Stimulated activated CD4-positive, alpha-beta T cell treated with anti-CD3 and anti-CD28 coated beads, Interleukin-4, amount 100 ng/mL, for 48 hours (primary cell): ENCODE data around the gene SNX17.

Experiments
- DNase-seq, 2 donors: peaks; one replicate each; pipeline ENCODE4 v3.0.0-alpha.2; 2020; ENCODE audit warnings: low read depth in 2 of 2

The SNX17 gene

GRCh38 chr2:27369471-27370025 lies 868 bp upstream of the SNX17 start:
- no peak for DNase-seq

DNA sequence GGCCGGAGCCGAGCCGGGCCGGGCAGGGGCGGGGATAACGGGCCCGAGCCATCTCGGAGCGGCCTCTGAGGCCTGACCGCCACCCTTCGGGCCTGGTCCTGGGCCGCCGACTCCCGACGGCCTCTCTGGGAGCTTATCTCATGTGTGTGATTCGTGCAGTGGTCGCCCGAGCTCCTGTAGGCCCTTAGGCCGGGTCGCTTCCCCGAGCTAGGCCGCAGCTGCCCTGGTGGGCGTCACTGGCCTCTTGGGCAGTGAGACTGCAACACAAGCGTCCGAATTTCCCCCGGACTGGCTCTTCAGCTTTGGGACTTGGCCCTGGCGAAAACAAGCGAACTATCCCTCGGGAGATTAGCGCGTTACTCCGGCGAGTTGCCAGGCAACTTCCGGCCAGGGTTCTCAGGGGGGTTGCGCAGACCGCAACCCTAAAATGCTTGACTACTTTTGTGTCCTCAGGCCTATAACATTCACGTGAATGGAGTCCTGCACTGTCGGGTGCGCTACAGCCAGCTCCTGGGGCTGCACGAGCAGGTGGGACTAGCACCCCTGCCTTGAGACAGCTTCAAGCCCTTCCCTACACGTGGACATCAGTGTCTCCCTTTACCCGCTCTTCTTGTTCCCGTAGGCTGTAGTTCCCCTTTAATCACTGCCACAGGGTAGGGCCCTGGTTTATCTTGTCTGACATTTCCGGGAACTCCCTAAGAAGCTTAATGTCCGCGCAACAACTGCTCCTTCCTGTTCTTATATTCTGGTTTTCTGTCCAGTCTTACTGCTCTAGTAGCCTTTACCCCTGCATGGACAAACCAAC lies 602 bp downstream of the SNX17 start:
- peak in 1 of 2 donors; percentile 21 for DNase-seq

GRCh38 chr2:27372937-27373336 lies 2.5 kb downstream of the SNX17 start:
- DNase-seq: no peak

GRCh38 chr2:27373567-27373966 lies 3.2 kb downstream of the SNX17 start:
- no peak for DNase-seq

DNA sequence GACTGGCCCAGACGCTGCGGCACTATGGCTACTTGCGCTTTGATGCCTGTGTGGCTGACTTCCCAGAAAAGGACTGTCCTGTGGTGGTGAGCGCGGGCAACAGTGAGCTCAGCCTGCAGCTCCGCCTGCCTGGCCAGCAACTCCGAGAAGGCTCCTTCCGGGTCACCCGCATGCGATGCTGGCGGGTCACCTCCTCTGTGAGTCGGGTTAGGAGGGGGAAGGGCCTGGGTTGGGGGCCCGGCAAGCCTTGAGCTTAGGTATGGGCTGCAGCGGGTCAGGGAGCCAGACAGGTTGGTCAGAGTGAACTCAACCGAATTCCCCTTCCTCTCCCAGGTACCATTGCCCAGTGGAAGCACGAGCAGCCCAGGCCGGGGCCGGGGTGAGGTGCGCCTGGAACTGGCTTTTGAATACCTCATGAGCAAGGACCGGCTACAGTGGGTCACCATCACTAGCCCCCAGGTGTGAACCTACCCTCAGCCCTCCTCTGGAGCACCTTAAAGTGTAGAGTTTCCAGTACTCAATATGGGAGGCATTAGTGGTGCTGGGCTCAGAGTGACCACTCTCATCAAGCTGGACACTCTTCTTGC lies 5.2 kb downstream of the SNX17 start:
- DNase-seq: no peak

- DNase-seq: no peak
Observed at GRCh38 chr2:27376151-27376865, 5.9 kb downstream of the SNX17 start.

DNA sequence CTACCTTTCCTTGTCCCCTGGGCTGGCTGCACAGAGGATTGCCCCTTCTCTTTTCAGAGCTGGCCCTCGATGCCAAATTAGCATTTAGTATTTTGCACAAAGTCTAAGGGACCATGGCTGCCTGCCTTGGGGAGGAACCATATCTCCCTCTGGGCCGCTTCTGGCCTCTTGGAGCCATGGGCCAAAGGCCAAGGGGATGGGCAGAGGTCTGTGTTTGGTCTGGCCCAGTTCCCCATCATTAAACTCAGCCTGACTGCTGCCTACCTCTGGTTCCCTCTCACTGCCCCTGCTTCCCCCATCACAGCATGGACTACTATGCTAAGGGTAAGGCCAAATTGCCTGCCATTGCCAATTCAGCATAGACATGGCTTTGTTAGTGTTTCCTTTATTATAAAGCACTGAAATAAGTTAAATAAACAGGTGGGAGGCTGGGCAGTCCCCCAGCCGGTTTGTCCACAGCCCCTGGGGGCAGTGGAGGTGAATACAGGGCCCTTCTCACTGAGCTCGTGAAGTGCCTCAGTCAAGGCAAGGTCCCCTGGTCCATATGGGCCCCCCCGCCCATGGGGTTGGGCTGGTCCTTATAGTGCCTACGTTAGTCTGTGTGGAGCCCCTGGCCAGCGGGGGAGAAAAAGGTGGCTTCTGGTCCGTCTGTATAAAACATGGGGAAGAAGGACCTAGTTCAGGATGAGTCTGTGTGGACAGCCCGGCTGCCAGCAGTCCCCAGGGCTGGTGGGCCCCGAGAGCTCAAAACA lies 6.6 kb downstream of the SNX17 start:
- DNase-seq: no peak

- no peak for DNase-seq
Observed at GRCh38 chr2:27377618-27378095, 7.2 kb downstream of the SNX17 start.

- no peak for DNase-seq
Observed at GRCh38 chr2:27378096-27378808, 7.8 kb downstream of the SNX17 start.

- no peak for DNase-seq
Observed at GRCh38 chr2:27378809-27379290, 8.4 kb downstream of the SNX17 start.

DNA sequence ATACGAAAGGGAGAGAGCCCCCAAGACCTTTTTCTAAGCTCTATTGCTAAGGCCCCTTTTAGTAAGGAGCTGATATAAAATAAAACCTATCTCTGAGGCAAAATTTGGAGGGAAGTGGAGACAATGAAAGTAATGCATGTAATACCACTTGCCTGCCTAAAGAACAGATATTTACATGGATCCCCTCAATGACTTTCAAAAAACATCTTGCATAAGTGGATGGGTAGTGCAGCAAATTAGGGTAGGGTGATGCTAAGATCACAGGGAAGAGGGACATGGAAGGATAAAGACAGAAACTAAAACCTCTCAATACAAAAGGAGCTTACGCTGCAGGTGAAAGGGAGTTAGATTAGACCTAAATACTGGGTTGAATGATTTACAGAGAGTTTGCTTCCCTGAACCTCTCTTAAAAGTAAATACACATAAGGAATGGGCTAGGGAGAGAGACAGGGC lies 9.0 kb downstream of the SNX17 start:
- no peak for DNase-seq

GRCh38 chr2:27379836-27380625 lies 9.6 kb downstream of the SNX17 start:
- peak in 1 of 2 donors; percentile 30 for DNase-seq

DNA sequence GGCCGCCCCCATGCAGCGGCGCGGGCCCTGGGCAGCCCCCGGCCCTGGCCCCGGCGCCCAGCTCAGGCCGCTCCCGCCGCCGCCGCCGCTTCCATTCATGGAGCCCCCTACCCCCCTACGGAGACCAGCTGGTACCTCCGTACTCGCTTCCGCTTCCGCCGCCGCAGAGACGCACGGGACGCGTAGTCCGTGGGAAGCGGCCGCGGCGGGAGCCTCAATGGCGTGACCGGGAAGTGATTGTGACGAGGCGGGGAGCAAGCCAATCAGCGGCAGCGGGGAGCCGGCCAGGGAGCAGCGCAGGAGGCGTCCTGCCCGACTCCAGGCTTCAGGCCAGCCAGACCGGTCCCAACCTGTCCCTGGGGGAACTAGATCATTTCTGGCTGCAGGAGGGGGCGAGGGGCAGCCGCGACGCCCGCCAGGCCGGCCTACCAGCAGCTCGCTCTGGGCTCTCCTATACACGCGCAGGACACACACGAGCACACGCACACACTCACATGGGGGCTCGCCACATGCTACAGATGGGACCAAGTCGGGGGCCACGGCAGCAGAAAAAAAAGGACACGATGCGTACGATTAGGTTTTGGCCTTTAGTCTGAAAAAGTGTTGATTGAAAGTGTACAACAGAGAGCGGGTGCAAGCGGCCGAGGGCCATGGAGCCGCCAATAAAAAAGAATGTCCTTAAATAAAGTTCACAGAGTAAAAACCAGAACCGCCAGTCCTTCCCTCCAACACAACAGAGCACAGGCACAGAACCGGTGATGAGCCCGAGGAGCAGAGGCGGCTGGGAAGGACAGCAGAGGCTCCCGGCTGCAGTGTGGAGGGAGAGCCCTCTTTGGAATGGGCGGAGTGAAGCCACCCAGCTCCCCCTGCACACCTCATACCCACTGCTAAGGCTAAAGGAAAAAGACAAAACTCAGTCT lies 10.5 kb downstream of the SNX17 start, which contains the start of gene ZNF513:
Gene ZNF513, minus strand, starts transcription at position 109 of the 920 bp plus-strand sequence. CDS start 208 bp downstream, outside the sequence.
- DNase-seq: peak; percentile 84 to 90

GRCh38 chr2:27381577-27382181 lies 11.3 kb downstream of the SNX17 start:
- no peak for DNase-seq

DNA sequence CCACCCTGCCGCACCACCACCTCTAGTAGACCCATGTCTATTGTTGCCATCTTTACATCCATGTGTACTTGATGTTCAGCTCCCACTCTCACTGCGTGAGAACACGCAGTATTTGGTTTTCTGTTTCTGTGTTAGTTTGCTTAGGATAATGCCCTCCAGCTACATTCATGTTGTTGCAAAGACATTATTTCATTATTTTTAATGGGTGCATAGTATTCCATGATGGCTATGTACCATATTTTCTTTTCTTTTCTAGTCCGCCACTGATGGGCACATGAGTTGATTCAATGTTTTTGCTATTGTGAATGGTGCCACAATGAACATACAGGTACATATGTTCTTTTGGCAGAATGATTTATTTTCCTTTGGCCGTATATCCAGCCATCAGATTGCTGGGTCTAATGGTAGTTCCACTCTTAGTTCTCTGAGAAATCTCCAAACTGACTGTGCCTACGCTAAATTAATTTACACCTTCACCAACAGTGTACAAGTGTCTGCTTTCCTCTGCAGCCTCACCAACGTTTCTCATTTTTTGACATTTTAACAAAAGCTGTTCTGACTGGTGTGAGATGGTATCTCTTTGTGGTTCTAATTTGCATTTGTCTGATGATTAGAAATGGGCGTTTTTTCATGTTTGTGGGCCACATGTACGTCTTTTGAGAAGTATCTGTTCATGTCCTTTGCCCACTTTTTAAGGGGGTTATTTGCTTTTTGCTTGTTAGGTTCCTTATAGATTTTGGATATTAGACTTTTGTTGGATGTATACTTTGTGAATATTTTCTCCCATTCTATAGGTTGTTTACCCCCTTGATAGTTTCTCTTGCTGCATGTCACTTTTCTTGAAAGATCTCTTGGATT lies 20.6 kb downstream of the SNX17 start:
- no peak for DNase-seq

DNA sequence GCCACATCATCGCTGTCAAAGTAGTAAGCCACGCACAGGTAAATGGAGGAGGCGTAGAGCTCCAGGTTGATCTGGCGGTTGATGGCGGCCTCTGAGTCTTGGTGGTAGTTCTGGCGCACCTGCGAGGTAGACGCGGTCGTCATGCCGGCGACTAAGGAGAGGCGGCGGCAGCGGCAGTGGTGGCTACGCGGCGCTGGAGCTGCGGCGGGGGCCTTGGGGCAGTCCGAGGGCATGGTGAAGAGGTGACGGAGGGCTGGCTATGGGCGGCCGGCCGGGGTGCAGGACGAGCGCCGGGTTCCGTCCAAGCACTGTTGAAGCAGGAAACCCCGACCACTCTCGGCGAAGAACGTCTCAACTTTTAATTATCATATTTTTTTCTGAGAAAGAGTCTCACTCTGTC lies 22.8 kb downstream of the SNX17 start:
- DNase-seq: no peak

DNA sequence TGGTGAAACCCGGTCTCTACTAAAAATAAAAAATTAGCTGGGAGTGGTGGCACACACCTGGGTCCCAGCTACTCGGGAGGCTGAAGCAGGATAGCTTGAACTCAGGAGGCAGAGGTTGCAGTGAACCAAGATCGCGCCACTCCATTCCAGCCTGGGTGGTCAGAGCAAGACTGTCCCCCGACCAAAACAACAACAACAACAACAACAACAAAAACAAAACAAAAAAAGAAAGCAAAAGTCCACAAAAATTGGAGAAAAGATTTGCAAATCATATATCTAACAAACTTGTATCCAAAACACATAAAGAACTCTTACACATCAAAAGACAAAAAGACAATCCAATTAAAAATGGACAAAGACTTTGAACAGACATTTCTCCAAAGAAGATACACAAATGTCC lies 28.5 kb downstream of the SNX17 start:
- DNase-seq: no peak
